HG02623 (cell line): ENCODE measurements around the gene RAI1.

Source experiments
- ATAC-seq: cut with Tn5 transposase; IDR thresholded peaks from one replicate; pipeline ENCODE4 v1.9.1; 2021; ENCODE audit warnings: moderate library complexity; ENCODE audit not compliant: unreplicated experiment

RAI1 gene

GRCh38 chr17:17781591-17782496, 100.6 kb downstream of the RAI1 start:
- no peak for ATAC-seq

DNA sequence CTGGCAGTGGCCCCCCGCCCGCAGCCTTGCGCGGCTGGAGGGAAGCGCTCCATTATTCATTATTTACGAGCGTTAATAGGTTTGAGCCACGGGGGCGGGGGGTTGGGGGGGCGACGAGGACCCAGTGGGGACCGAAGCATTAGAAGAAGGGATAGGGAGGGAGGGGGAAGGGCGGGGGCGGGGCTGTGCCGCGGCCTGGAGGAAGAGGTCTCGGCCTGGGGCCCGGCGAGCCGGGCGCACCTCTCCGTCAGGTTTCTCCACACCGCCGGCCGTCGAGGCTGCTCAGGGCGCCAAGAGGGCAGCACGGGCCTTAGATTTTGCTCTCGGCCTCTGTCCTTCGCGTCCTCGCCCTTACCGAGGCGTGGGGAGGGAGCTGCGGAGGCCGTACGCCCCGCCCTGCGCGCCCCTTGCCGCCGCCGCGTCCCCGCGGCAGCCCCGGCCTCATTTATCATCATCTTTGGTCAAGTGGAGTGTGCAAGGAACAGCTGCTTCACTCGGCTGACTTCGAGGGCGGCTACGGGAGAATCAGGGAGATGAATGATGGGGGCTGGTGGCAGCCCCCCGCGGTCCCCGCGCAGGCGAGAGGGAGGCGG, 101.4 kb downstream of the RAI1 start:
- ATAC-seq: no peak

DNA sequence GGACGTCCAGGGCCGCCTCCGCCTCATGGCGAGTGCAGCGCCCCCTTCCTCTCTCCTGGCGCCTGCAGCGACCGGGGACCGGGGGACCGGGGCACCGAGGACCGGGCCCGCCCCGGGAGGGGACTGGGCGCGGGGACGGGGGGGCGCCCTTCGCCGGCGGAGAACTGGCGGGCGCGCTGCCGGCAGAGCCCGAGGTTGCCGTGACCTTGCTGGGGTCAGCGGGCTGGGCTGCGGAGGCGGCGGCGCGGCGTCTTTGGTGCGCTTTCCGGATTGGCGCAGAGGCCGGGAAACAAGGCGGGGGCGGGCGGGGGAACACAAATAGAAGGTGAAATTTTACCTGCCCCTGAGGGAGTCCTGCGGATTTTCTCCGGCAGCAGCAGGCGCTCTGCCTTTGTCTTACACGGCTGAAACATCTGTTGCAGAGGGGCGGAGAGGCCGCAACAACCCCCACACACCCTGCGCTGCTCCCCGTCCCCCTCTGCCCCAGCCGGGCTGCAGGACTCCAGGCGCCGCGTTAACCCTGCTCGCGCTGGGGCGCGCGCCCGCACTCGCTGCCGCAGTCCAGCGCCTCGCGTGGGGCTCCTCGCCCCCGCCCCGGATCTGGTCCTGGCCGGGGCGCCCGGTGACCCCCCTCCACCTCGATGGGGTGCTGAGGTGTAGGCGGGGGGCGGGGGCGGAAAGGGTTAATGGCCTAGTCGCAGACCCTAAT, 102.0 kb downstream of the RAI1 start:
- ATAC-seq: no peak

DNA sequence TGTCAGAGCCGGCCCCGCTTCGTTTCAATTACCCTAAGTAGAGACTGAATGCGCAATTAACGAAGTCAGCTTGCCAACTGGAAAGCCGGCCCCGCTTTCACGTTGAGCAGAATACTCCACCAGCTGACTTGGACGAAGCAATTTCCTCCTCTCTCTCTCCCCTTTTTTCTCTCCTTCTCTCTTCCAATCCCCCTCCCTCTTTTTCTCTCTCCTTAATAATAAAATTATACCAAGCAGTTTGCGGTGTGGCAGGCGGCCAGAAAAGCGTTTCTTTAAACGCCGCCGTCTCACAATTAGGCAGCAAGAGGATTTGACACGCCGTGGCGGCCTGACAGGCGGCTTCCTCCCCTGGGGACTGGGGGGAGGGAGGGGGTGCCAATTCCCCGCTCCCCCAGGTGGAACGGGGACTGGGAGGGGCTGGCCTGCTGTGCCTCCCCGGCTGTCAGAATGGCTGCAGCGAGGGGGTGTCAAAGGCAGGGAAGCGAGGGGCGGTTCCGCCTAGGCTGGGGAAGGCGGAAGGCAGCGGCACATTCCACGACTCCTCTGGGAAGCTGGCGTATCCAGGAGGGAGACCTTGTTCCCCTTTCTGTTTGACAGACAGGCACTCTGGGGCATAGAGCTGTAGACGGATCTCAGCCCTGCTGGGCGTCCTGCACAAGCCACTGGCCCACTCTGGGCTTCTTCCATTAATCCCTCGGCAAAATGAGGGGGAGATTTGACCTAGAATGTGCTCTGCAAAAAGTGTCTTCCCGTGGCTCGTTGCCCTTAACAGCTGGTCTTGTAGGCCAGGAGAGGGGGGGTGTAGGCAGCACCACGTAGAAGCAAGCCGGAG, 102.8 kb downstream of the RAI1 start:
- ATAC-seq: no peak

DNA sequence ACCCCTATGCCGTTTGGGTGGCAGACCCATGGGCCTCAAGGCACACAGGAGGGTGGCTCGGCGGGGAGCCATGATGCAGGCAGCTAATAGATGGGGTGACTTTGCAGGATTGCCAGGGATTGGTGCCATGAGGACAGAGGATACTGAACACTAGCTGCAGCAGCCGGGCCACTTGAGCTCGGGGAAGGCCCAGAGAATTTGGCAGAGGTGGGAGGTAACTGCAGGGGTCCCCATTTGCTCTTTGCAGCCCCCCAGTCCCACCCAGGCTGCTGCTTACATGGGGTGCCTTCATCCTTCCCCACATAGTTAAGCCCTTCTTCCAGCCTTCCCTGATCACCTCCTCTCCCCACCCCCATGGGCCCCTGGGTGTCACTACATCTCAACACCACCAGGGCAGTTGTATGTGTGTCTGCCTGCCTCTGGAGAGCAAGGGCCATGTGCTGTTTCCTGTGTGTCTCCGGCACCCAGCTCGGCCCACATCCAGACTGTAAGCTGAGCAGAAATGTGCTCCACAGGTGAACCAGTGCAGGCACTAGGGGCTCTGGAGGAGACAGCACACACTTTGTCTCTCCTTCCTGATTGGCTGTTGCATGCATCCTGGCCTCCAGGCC, 103.5 kb downstream of the RAI1 start:
- ATAC-seq: no peak

GRCh38 chr17:17785407-17785806, 104.1 kb downstream of the RAI1 start:
- no peak for ATAC-seq

GRCh38 chr17:17786998-17787397, 105.7 kb downstream of the RAI1 start:
- no peak for ATAC-seq

DNA sequence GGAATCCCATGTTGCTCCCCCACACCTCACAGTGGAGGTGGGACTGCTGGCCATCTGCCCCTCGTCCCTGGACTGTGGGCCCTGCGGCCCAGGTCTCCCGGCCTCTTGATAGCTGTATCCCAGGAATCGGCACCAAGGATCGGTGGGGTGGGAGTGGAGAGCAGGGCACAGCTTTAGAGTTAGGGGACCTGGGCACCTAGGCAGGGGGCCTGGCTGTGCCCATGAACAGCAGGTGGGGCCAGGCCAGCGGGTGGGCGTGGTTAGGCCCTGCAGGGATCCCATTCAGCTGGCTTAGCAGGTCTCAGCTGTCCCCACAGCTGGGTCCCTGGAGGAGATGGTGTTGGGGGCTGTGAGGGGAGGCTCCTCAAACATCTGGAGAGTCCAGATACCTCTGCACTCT, 106.3 kb downstream of the RAI1 start:
- no peak for ATAC-seq

DNA sequence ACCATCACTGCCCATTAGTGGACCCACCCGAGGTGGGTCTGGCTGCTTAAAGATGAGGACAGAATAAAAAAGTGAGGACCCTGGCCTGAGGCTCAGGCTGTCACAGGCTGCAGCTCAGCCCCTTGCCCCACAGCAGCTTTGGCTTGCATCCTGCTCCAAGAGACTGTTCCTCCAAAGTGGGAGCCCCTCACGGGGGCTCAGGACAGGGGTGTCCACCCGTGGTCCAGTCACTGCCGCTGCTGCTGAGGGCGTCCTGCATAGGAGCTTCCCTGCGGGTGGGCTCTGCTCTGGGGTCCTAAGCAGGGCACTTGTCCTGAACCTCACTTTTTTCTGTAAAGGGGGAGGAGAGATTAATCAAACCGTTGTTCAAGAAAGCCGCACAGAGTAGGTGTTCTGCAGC, 107.7 kb downstream of the RAI1 start:
- ATAC-seq: no peak

- ATAC-seq: no peak
Measured at GRCh38 chr17:17789410-17789809, 108.2 kb downstream of the RAI1 start.

DNA sequence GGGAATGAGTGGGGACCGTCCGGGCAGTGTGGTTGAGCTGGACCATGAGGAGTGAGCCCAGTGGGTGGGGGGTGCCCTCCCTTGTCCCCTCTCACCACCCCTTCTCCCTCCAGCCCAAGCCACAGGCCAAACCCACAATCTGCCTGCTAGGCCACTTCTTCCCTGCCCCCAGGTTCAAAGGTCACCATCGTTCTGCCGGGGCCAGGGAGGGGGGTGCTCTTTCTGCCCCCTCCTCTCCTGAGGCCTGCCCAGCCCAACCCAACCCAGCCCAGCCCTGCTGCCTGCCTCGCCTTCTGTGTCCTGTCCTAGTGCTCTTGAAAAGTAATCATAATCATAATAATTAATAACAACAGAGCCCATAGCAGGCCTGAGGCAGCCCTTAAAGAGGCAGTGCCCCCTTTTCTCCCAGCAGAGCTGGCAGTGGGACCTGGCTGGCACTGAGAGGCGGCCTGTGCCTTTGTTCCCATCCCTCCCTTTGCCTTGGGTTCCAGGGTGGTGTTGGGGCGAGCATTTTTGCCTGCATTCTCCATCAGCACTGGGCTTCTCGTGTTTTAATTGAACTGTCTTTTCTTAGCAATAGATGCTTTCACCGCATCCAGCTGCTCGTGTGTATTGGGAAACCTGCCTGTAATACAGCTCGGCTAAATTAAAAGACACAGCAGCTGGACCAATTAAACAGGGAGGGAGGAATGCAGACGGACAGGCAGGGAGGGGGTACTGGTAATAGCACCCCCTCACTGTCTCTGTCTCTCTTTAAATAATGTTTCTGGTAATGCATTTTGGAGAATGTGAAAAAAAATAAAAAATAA, 108.8 kb downstream of the RAI1 start:
- ATAC-seq: no peak

DNA sequence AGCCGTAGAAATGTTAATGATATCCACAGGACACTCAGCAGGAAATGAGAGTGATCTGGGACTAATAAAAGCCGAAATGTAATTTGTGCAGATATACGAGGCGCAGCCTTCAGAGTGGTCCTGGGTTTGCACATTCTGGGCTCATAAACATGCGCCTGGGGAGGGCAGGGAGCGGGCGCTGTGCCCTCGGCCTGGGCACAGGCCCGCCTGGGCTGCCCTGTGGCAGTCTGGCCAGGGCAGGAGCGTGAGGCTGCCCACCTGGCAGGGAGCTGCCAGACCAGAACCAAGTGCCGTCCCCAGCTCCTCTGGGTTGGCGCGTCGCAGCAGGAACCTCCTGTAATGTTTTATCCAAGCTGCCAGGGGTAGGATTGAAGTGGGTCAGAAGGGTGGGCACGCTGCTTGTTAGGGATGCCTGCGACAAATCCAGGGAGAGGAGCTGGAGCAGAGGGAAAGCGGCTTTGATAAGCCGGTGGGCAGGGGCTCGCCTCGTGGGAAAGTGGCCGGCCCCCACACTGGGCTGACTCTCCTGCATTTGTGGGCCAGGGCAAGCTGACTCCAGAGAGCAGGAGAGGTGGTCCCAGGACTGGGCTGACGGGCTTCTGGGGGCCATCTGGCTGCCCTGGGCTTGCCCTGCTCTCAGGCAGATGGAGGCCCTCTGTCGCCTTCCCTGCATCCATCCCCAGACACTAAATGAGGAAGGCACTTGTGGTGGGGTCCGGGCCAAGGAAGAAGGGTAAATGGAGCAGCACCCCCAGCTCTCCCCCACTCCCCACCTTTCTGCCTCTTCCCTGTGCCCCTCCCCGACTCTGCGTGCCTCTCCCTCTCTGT, 109.6 kb downstream of the RAI1 start:
- ATAC-seq: no peak

DNA sequence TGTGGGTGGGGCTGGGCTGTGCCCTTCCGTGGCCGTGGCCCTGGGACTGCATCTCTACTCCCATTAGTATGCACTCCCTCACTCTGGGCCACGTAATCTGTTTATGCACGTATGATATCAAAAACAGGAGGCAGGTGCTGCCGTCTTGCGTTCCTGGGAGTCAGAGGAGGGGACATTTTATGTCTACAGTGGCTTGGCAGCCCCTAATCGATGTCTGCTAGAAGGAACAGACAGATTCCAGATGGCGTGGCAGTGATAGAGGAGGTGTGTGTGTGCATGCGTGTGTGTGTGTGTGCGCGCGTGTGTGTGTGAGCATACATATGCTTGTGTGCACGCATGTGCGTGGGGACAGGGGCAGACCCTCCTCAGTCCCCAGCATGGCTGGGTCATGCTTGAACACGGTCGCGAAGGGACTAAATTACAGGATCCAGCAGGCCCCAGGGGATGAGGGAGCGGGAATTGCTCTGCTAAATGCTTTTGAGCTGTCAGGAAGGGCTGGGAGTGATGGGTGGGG, 110.8 kb downstream of the RAI1 start:
- ATAC-seq: no peak

DNA sequence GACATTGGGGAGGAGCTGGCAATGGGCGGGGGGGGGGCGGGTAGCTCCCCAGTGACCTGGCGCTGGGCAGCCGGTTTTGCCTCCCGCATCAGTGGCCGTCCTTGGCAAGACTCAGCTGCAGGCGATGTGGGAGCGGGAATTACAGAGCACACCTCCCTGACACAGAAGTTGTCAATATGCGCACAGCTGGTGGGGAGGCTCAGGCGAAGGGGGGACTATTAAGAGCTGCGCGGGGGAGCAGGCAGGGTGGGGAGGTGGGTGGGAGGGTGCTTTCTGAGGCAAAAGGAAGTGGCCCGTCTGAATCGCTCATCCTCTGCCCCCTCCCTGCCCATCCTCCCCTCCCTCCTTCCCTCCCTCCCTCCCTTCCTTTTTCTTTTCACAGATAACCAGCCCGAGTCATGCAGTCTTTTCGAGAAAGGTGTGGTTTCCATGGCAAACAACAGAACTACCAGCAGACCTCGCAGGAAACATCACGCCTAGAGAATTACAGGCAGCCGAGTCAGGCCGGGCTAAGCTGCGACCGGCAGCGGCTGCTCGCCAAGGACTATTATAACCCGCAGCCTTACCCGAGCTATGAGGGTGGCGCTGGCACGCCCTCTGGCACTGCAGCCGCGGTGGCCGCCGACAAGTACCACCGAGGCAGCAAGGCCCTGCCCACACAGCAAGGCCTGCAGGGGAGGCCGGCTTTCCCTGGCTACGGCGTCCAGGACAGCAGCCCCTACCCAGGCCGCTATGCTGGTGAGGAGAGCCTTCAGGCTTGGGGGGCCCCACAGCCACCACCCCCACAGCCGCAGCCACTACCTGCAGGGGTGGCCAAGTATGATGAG, 111.5 kb downstream of the RAI1 start:
- ATAC-seq: no peak

GRCh38 chr17:17793378-17794214, 112.3 kb downstream of the RAI1 start:
- ATAC-seq: no peak

DNA sequence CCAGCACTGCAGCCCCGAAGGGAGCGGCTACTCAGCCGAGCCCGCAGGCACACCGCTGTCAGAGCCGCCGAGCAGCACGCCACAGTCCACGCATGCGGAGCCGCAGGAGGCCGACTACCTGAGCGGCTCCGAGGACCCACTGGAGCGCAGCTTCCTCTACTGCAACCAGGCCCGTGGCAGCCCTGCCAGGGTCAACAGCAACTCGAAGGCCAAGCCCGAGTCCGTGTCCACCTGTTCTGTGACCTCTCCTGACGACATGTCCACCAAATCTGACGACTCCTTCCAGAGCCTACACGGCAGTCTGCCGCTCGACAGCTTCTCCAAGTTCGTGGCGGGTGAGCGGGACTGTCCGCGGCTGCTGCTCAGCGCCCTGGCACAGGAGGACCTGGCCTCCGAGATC, 113.1 kb downstream of the RAI1 start:
- ATAC-seq: no peak

DNA sequence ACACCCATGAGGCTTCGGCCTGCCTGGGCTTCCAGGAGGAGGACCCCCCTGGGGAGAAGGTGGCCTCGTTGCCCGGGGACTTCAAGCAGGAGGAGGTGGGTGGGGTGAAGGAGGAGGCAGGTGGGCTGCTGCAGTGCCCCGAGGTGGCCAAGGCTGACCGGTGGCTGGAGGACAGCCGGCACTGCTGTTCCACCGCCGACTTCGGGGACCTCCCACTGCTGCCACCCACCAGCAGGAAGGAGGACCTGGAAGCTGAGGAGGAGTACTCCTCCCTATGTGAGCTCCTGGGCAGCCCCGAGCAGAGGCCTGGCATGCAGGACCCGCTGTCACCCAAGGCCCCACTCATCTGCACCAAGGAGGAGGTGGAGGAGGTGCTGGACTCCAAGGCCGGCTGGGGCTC, 114.0 kb downstream of the RAI1 start:
- ATAC-seq: no peak
